Measurements from ENCODE around the gene ACAD11. TPM values are rescaled to one million over a fixed set of nuclear protein-coding genes. Genes with fewer than 3 reads are reported as not detected.

The ACAD11 gene
- total RNA-seq, 2 donors from 2014 or later, result 28.8 to 52.1 TPM

DNA sequence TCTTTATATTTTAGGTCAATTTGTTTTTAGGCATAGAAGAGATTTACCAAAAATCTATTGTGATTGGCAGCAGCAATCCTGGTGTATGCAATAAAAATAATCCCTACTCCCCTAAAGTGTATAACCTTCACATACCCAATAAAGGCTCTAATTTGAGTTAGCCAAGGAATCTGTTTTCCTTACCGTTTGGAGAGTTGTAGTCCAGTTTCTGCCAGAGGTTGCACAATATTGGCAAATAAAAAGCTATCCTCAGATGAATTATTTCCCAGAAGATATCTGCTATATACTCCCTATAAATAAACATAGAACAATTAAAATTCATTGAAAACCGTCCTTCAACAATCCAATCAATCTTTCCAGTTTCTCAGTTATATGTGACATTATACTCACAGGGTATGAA lies 31.5 kb downstream of the ACAD11 start:
- Histone ChIP-seq H3K27ac (no peak overlapping the region), H3K36me3 (replicated peaks in 1 of 2; ENCODE audit: insufficient read depth in 1 of 2, low read depth in 2 of 2) (peaks cover 0 to 6% of the 10 kb centered on the region in 2 donors), H3K27me3 (no peaks in the 10 kb centered on the region), H3K4me3 (no peak overlapping the region), H3K9me3 (no peaks in the 10 kb centered on the region), H3K4me1 (no peaks in the 10 kb centered on the region)
- intact Hi-C loops (cut with DNase I), result no loop called here
- ATAC-seq, result no peak
- 11 to 21% methylated on average over 2 of the region's 2 CpGs for WGBS, 2 donors
- no peak for TF ChIP-seq POLR2A (IDR thresholded peaks at IDR 0.05)
- TF ChIP-seq, protein P1, sequence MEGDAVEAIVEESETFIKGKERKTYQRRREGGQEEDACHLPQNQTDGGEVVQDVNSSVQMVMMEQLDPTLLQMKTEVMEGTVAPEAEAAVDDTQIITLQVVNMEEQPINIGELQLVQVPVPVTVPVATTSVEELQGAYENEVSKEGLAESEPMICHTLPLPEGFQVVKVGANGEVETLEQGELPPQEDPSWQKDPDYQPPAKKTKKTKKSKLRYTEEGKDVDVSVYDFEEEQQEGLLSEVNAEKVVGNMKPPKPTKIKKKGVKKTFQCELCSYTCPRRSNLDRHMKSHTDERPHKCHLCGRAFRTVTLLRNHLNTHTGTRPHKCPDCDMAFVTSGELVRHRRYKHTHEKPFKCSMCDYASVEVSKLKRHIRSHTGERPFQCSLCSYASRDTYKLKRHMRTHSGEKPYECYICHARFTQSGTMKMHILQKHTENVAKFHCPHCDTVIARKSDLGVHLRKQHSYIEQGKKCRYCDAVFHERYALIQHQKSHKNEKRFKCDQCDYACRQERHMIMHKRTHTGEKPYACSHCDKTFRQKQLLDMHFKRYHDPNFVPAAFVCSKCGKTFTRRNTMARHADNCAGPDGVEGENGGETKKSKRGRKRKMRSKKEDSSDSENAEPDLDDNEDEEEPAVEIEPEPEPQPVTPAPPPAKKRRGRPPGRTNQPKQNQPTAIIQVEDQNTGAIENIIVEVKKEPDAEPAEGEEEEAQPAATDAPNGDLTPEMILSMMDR (IDR thresholded peaks at IDR 0.05), result no peak
- DNase-seq, result no peak

DNA sequence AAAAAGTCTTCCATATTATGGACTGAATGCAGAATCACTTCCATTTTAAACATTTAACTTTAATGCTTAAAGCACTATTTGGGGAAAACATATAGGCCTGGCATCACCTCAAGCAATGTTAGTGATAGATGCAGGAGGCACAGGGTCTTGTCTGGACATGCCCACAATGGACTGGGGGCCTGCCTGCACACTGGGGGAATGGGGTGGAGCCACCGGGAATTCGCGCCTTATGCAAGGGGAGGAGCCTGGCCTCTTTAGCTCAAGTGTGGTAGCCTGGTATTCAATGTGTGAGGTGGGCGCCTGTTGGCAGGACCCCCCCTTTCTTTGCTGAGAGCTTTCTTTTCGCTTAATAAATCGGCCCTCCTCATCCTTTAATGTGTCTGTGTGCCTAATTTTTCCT lies 32.7 kb downstream of the ACAD11 start:
- Histone ChIP-seq H3K27ac (no peak overlapping the region), H3K4me1 (no peaks in the 10 kb centered on the region), H3K9me3 (no peaks in the 10 kb centered on the region), H3K4me3 (no peak overlapping the region), H3K36me3 (replicated peaks in 1 of 2; ENCODE audit: insufficient read depth in 1 of 2, low read depth in 2 of 2) (peaks cover 0 to 6% of the 10 kb centered on the region in 2 donors), H3K27me3 (no peaks in the 10 kb centered on the region)
- intact Hi-C loops (cut with DNase I), result no loop called here
- TF ChIP-seq, protein P1 (IDR thresholded peaks at IDR 0.05), result no peak
- 90 to 93% methylated on average over 6 of the region's 6 CpGs for WGBS, 2 donors
- ATAC-seq (no peak), DNase-seq (no peak)

DNA sequence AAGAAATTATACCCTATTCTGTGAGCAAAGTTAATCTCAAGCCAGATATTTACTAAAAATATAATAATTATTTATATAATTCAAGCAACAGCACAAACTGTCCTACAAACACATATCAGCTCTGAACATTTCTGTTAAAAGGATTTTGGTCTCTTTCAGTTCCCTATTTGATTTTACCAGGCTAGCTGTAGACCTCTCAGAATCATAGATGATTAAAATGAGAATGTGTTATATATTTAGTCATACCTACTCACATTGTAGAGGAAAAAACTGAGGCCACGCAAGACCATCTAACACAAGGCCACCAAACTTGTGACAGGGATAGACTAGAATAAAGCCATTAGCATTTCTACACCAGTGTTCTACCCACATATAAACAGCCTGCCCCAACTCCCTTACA lies 34.0 kb downstream of the ACAD11 start:
- Histone ChIP-seq H3K4me1 (no peaks in the 10 kb centered on the region), H3K36me3 (replicated peaks in 1 of 2; ENCODE audit: insufficient read depth in 1 of 2, low read depth in 2 of 2) (peaks cover 0 to 6% of the 10 kb centered on the region in 2 donors), H3K9me3 (no peaks in the 10 kb centered on the region), H3K27me3 (no peaks in the 10 kb centered on the region), H3K4me3 (no peak overlapping the region), H3K27ac (no peak overlapping the region)
- WGBS, 2 donors, result 96 to 100% methylated on average over 1 of the region's 1 CpG
- DNase-seq (no peak), ATAC-seq (no peak)
- intact Hi-C loops (cut with DNase I), result no loop called here
- TF ChIP-seq POLR2A (IDR thresholded peaks at IDR 0.05), result no peak
- TF ChIP-seq, protein P1 (IDR thresholded peaks at IDR 0.05), result no peak

DNA sequence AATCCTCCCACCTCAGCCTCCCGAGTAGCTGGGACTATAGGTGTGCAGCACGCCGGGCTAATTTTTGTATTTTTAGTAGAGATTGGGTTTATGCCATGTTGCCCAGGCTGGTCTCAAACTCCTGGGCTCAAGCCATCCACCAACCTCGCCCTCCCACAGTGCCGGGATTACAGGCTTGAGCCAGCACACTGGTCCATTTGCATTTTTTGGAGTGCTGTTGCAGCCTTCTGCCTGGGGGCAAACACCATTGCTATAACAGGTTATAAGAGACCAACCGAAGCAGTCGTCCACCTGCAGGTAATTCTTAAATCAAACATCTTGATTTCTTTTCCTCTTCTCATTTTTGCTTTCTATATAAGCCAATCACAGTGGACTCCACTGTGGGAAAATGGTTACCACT lies 34.8 kb downstream of the ACAD11 start:
- Histone ChIP-seq H3K4me1 (no peaks in the 10 kb centered on the region), H3K9me3 (no peaks in the 10 kb centered on the region), H3K4me3 (no peak overlapping the region), H3K27ac (no peak overlapping the region), H3K36me3 (replicated peaks in 1 of 2; ENCODE audit: insufficient read depth in 1 of 2, low read depth in 2 of 2) (peaks cover 0 to 6% of the 10 kb centered on the region in 2 donors), H3K27me3 (no peaks in the 10 kb centered on the region)
- ATAC-seq (no peak), DNase-seq (no peak)
- intact Hi-C loops (cut with DNase I), result no loop called here
- TF ChIP-seq POLR2A (IDR thresholded peaks at IDR 0.05), result no peak
- TF ChIP-seq, protein P1 (IDR thresholded peaks at IDR 0.05), result no peak
- WGBS, 2 donors, result 96 to 97% methylated on average over 7 of the region's 7 CpGs

DNA sequence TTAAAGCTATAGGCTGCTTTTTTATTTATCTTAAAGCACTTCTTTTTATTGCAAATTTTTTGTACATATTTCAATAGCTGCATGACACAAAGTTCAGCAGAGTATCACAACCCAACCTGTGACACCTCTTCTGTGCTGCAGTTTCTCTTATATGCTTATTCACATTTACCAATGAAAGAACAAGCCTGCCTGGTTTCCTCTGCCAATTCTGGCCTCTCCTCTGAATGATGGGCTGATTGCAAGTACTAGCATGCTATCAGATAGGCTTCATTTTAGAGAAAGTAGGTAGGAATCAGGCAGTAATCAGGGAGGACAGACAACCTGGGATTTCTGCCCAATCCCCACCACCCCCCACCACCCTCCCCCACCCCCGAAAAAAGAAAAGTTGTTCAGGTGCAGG lies 36.0 kb downstream of the ACAD11 start:
- ATAC-seq (no peak), DNase-seq (no peak)
- H3K4me3 ChIP-seq, result no peak overlapping the region
- WGBS, 2 donors, result 75 to 88% methylated on average over 1 of the region's 1 CpG
- no peaks in the 10 kb centered on the region for H3K4me1 ChIP-seq
- H3K27ac ChIP-seq, result no peak overlapping the region
- no peaks in the 10 kb centered on the region for H3K9me3 ChIP-seq
- TF ChIP-seq POLR2A (IDR thresholded peaks at IDR 0.05), result no peak
- TF ChIP-seq, protein P1 (IDR thresholded peaks at IDR 0.05), result no peak
- H3K36me3 ChIP-seq (replicated peaks in 1 of 2; ENCODE audit: insufficient read depth in 1 of 2, low read depth in 2 of 2), result peaks cover 0 to 6% of the 10 kb centered on the region in 2 donors
- no peaks in the 10 kb centered on the region for H3K27me3 ChIP-seq
- intact Hi-C loops (cut with DNase I), result no loop called here

All from body of pancreas (tissue), 4 donors.